Muscle of leg (tissue), 11 donors: ENCODE results near the gene ADGRF3. TPM values are rescaled to one million over a fixed set of nuclear protein-coding genes. Genes with fewer than 3 reads are reported as not detected.
"Not testable (repeated sequence)": the region's sequence is repeated elsewhere in the genome, so short reads cannot be mapped to it uniquely, and the experiment has no call there.

Experiments used
- DNase-seq: peaks from one replicate; pipeline ENCODE4 v3.0.0; 2013
- H3K27ac ChIP-seq: one replicate; pipeline ENCODE4 v1.5.1; 2013; ENCODE audit warnings: mild to moderate bottlenecking, low read length, control low read depth
- H3K27me3 ChIP-seq: one replicate; pipeline ENCODE4 v1.6.1; 2013; ENCODE audit warnings: low read length; ENCODE audit not compliant: control insufficient read depth, insufficient read depth
- H3K36me3 ChIP-seq: one replicate; pipeline ENCODE4 v1.6.1; 2013; ENCODE audit warnings: low read length; ENCODE audit not compliant: control insufficient read depth, insufficient read depth
- H3K4me1 ChIP-seq: one replicate; pipeline ENCODE4 v1.6.1; 2013; ENCODE audit warnings: low read length; ENCODE audit not compliant: control insufficient read depth, insufficient read depth
- H3K4me3 ChIP-seq: one replicate; pipeline ENCODE4 v1.5.1; 2013; ENCODE audit warnings: low read length, control low read depth
- H3K9me3 ChIP-seq: replicated peaks from 2 replicates; pipeline ENCODE4 v1.6.1; 2013; ENCODE audit warnings: low read depth, low read length; ENCODE audit not compliant: control insufficient read depth
- WGBS: methylation state at CpG from one replicate; pipeline ENCODE4 v1.1.5; 2013; ENCODE audit warnings: missing lambda C conversion rate; ENCODE audit not compliant: insufficient coverage; 5-methylcytosine and 5-hydroxymethylcytosine counted together
- polyA plus RNA-seq, 8 donors: library from polyadenylated mRNA; unstranded; fragments of 120-200 nt; gene quantifications; one replicate each; pipeline versions ENCODE4 v1.2.1 to v1.2.3, GENCODE V29; 2013; ENCODE audit warnings: inconsistent platforms in 1 of 8, low replicate concordance in 1 of 8; ENCODE audit not compliant: insufficient read length in 8 of 8, insufficient read depth in 1 of 8
- total RNA-seq: library from RNA; stranded (reverse); fragments of 120-200 nt; gene quantifications from one replicate; pipeline ENCODE4 v1.2.4, GENCODE V29; 2013

ADGRF3 gene
- total and polyA plus RNA-seq, 9 donors: 0.12 to 0.54 (median 0.29) TPM

DNA sequence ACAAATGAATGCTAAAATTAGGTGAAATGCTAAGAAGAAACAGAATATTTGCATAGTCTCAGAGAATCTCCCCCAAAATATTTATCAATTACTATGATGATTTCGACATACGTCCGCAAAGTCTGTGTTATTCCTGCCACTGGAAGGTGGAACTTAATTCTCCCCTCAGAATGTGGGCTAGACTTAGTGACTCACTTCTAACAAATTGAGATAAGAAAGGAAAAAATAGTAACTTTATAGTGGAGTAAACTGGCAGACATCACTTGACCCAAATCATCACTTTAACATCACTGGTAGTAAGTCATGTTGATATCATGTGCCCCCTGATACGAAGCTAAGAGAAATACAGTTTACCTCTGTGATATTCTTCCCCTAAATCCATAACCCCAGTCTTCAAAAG lies 78.4 kb downstream of the ADGRF3 start:
- Histone ChIP-seq H3K4me1 (no peaks in the 10 kb centered on the region), H3K9me3 (no peaks in the 10 kb centered on the region), H3K36me3 (peaks cover 13% of the 10 kb centered on the region), H3K4me3 (no peak overlapping the region), H3K27me3 (no peaks in the 10 kb centered on the region), H3K27ac (no peak overlapping the region)
- no CpG with 5 or more reads among the region's 4 CpGs for WGBS
- no peak for DNase-seq

- H3K4me1 ChIP-seq, H3K27ac ChIP-seq, DNase-seq, H3K9me3 ChIP-seq, H3K27me3 ChIP-seq, H3K4me3 ChIP-seq: not testable (repeated sequence)
- WGBS: 91% methylated on average over 8 of the region's 8 CpGs
- peaks cover 41% of the 10 kb centered on the region for H3K36me3 ChIP-seq
Measured at GRCh38 chr2:26258836-26259235, 87.8 kb downstream of the ADGRF3 start.

Other genes starting within 250 kb of the ADGRF3 start
- gene GAREM2, start 173.7 kb downstream of the ADGRF3 start, total RNA-seq: 2.5 TPM
- gene GAREM2, start 173.7 kb downstream of the ADGRF3 start, polyA plus RNA-seq: 10 to 100 TPM in 1 of 8 donors, 1 to 10 TPM in 7; 3.3 to 11.1 (median 6.3) TPM
- 178 TPM for gene HADHA, start 102.2 kb downstream of the ADGRF3 start, total RNA-seq
- 100 to 1,000 TPM; 191 to 225 (median 206) TPM for gene HADHA, start 102.2 kb downstream of the ADGRF3 start, polyA plus RNA-seq
- 73.1 TPM for gene HADHB, start 101.8 kb downstream of the ADGRF3 start, total RNA-seq
- gene HADHB, start 101.8 kb downstream of the ADGRF3 start, polyA plus RNA-seq: 100 to 1,000 TPM in 4 of 8 donors, 10 to 100 TPM in 4; 92.0 to 115 (median 99.9) TPM
- 8.6 TPM for gene SELENOI, start 646 bp downstream of the ADGRF3 start, total RNA-seq
- 10 to 100 TPM in 4 of 8 donors, 1 to 10 TPM in 4; 8.4 to 11.9 (median 9.7) TPM for gene SELENOI, start 646 bp downstream of the ADGRF3 start, polyA plus RNA-seq
- gene DRC1, start 55.1 kb upstream of the ADGRF3 start, total RNA-seq: 0.31 TPM
- under 1 TPM; 0.09 to 0.58 (median 0.21) TPM for gene DRC1, start 55.1 kb upstream of the ADGRF3 start, polyA plus RNA-seq
- gene OTOF, start 131.3 kb upstream of the ADGRF3 start, total RNA-seq: 10.6 TPM
- 10 to 100 TPM in 7 of 8 donors, 1 to 10 TPM in 1; 8.6 to 28.0 (median 20.8) TPM for gene OTOF, start 131.3 kb upstream of the ADGRF3 start, polyA plus RNA-seq